ENCODE data around the gene COL26A1.

DNA sequence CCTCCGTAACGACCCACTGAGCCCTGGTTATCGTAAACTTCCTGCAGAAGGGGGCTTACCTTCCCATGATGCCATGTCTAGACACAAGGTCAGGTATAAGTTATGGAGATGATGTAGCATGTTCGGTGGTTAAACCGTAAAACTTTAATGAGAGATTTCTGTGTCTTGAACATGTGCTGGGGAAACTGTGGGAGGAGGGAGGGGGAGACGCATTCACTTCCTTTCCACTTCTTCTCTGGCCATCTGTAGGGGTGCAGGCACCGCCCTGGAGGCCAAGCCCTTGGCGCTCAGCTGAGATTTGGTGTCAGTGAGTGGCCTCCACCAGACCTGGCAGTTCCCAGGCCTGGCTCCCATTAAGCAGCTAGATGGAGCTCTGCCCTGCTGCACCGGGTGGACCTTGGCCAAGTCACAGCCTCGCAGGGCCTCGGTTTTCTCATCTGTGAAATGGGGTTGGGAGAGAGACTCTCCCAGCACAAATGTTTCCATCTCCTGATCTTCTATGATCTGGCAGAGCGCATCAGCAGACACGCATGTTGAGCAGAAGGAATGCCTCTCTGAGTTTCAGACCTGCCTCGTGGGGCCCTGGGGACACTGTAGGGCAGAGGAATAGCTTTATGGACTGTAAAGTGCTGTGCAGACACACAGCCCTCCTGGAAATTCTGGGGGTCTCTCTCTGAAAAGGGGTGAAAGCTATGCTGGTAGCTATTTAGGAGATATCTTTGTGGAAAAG is 106.0 kb downstream of the COL26A1 start:
- TF ChIP-seq POLR2A (IDR thresholded peaks at IDR 0.05) (no peak), EP300 (IDR thresholded peaks at IDR 0.05) (no peak), POLR2AphosphoS5 (IDR thresholded peaks at IDR 0.05) (no peak)
- TF ChIP-seq, protein P1, sequence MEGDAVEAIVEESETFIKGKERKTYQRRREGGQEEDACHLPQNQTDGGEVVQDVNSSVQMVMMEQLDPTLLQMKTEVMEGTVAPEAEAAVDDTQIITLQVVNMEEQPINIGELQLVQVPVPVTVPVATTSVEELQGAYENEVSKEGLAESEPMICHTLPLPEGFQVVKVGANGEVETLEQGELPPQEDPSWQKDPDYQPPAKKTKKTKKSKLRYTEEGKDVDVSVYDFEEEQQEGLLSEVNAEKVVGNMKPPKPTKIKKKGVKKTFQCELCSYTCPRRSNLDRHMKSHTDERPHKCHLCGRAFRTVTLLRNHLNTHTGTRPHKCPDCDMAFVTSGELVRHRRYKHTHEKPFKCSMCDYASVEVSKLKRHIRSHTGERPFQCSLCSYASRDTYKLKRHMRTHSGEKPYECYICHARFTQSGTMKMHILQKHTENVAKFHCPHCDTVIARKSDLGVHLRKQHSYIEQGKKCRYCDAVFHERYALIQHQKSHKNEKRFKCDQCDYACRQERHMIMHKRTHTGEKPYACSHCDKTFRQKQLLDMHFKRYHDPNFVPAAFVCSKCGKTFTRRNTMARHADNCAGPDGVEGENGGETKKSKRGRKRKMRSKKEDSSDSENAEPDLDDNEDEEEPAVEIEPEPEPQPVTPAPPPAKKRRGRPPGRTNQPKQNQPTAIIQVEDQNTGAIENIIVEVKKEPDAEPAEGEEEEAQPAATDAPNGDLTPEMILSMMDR (IDR thresholded peaks at IDR 0.05) = no peak
